Vagina (tissue), 2 donors: ENCODE results near the gene PMFBP1.

ENCODE experiments used
- CTCF ChIP-seq, 3 experiments: fragments of 450-650 bp in 2 of 3; fragments of 200-600 bp in 1 of 3; sonication (generic) in 1 of 3; IDR thresholded peaks; one replicate each; pipeline ENCODE4 v1.5.1; 2017 to 2019; ENCODE audit warnings: antibody characterized with exemption in 3 of 3, mild to moderate bottlenecking in 2 of 3, moderate library complexity in 2 of 3
- POLR2A ChIP-seq, 2 donors: fragments of 450-650 bp; IDR thresholded peaks; one replicate each; pipeline ENCODE4 v1.6.1; 2017; ENCODE audit warnings: antibody characterized with exemption in 2 of 2, mild to moderate bottlenecking in 2 of 2, moderate library complexity in 2 of 2
- POLR2AphosphoS5 ChIP-seq, 2 donors: sonication (generic); formaldehyde crosslinking; IDR thresholded peaks; one replicate each; pipeline ENCODE4 v1.9.0; 2017; ENCODE audit warnings: antibody characterized with exemption in 2 of 2, mild to moderate bottlenecking in 2 of 2, low read depth in 1 of 2; ENCODE audit not compliant: insufficient read depth in 1 of 2

GRCh38 chr16:72198771-72199201 lies 26.8 kb upstream of the PMFBP1 start:
- TF ChIP-seq CTCF (IDR thresholded peaks at IDR 0.05) (no peak), POLR2A (IDR thresholded peaks at IDR 0.05) (no peak), POLR2AphosphoS5 (IDR thresholded peaks at IDR 0.05; ENCODE audit: insufficient read depth in 1 of 2, low read depth in 1 of 2) (no peak)
